Gastrocnemius medialis (tissue), 4 donors: Measurements from ENCODE around the gene ATP6V0E1. TPM values are rescaled to one million over a fixed set of nuclear protein-coding genes. Genes with fewer than 3 reads are reported as not detected.
"Not testable (repeated sequence)": the region's sequence is repeated elsewhere in the genome, so short reads cannot be mapped to it uniquely, and the experiment has no call there.

Experiments
- ATAC-seq, 2 donors: fragments of 150-250 bp; one replicate each; pipeline ENCODE4 v1.9.1; 2016
- DNase-seq, 2 donors: peaks; one replicate each; pipeline ENCODE4 v3.0.0-alpha.2; 2019
- H3K27ac ChIP-seq, 4 donors: fragments of 200-600 bp; sonication (generic); 1 replicate in 1 of 4; 2 replicates in 3 of 4; pipeline ENCODE4 v1.5.1; 2016 to 2018; ENCODE audit warnings: mild to moderate bottlenecking in 2 of 4, moderate library complexity in 1 of 4
- H3K27me3 ChIP-seq, 3 donors: fragments of 200-600 bp; sonication (generic) in 2 of 3; 1 replicate in 1 of 3; 2 replicates in 2 of 3; pipeline versions ENCODE4 v1.5.1 to v1.6.0; 2016 to 2019; ENCODE audit warnings: mild to moderate bottlenecking in 1 of 3, moderate library complexity in 1 of 3
- H3K36me3 ChIP-seq, 2 donors: fragments of 200-600 bp; sonication (generic) in 1 of 2; one replicate each; pipeline ENCODE4 v1.5.1; 2017 to 2018
- H3K4me1 ChIP-seq, 2 donors: fragments of 200-600 bp; sonication (generic) in 1 of 2; one replicate each; pipeline ENCODE4 v1.5.1; 2016 to 2017; ENCODE audit warnings: mild to moderate bottlenecking in 2 of 2
- H3K4me3 ChIP-seq, 4 donors: fragments of 200-600 bp; sonication (generic) in 3 of 4; 1 replicate in 1 of 4; 2 replicates in 3 of 4; pipeline ENCODE4 v1.5.1; 2016 to 2019; ENCODE audit warnings: mild to moderate bottlenecking in 2 of 4
- H3K9me3 ChIP-seq, 3 donors: fragments of 200-600 bp; sonication (generic) in 2 of 3; 1 replicate in 1 of 3; 2 replicates in 2 of 3; pipeline ENCODE4 v1.5.1; 2016 to 2019
- CTCF ChIP-seq, 5 experiments: fragments of 450-650 bp in 3 of 5; fragments of 200-600 bp in 2 of 5; sonication (generic) in 2 of 5; IDR thresholded peaks in 4 of 5; conservative IDR thresholded peaks in 1 of 5; 1 replicate in 4 of 5; 2 replicates in 1 of 5; pipeline ENCODE4 v1.5.1; 2016 to 2019; ENCODE audit warnings: antibody characterized with exemption in 5 of 5, mild to moderate bottlenecking in 3 of 5, moderate library complexity in 3 of 5
- POLR2A ChIP-seq, 2 donors: fragments of 450-650 bp; IDR thresholded peaks; one replicate each; pipeline ENCODE4 v1.6.1; 2017; ENCODE audit warnings: antibody characterized with exemption in 2 of 2, mild to moderate bottlenecking in 2 of 2, moderate library complexity in 2 of 2
- in situ Hi-C, 4 donors: fragments of 200-750 bp; cut with MboI; loops; one replicate each; pipeline versions ENCODE4 v1.15.0 to v1.8.0; 2017; ENCODE audit warnings: low sequenced_read_pairs in 4 of 4
- intact Hi-C: fragments of 100-400 bp; cut with DNase I; formaldehyde crosslinking; loops from one replicate; pipeline ENCODE4 v1.15.1; 2023; ENCODE audit warnings: low total_unique reads
- total RNA-seq, 4 donors: library from RNA; depleted of rRNA; stranded (reverse); fragments of >200 nt; gene quantifications; one replicate each; pipeline versions ENCODE4 v1.1.0 to v1.2.3, GENCODE V29; 2016

The ATP6V0E1 gene
- total RNA-seq, 4 donors from 2014 or later, result 101 to 183 (median 164) TPM

DNA sequence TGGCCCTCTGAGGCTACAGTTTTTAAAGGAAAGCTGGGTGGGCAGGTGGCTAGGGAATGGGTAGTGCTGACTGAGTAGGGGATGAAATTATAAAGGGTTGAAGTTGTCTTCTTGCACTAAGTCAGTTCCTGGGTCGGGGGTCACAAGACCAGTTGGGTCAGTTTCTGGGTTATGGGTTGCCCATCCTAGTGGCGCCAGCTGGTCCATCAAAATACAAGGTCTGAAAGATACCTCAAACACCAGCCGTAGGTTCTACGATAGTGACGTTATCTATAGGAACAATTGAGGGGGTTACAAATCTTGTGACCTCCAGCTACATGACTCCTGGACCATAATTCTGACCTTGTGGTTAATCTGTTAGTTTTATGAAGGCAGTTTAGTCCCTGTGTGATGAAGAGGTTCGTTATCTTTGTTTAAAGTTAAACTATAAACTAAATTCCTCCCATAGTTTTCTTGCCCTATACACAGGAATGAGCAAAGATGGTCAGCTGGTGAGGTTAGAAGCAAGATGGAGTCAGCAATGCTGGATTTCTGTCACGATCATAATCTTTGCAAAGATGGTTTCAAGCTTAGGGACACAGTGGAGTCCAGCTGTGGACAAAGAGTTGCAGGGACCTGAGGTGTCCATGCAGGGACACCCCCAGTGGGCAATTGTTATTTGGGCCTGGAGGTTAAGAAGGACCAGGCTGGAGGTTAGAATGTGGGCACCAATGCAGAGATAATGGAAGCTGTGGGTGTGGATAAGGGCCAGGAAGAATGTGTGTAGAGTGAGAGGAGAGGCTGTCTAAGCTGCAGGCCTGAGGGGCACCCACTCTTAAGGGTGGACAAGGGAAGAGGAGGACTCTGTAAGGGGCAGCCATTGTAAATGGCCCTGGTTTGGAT is 58.6 kb downstream of the ATP6V0E1 start:
- in situ Hi-C loops, result no loop called here

DNA sequence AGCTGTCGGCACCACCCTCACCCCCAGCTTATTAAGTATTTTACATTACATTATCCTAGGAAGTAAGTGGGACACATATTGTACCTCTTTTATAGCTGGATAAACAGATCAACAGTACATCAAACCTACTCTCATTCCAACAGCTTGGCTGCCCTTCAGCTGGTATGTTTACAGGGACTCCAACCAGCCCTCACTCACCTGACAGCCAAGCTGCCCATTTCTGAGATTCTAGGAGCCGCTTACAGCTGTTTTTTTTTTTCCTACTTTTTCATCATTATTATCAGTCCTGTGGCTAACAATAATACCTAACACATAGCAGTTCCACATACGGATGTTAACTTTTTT is 59.2 kb downstream of the ATP6V0E1 start:
- no peak for ATAC-seq
- intact Hi-C loops, result no loop called here
- no peaks in the 10 kb centered on the region for H3K4me1 ChIP-seq
- H3K27ac ChIP-seq, result no peak overlapping the region
- DNase-seq, result no peak
- no peaks in the 10 kb centered on the region for H3K27me3 ChIP-seq
- H3K36me3 ChIP-seq, result no peaks in the 10 kb centered on the region
- no peaks in the 10 kb centered on the region for H3K9me3 ChIP-seq
- no peak overlapping the region for H3K4me3 ChIP-seq
- no peak for TF ChIP-seq CTCF (IDR thresholded peaks at IDR 0.05 in 4 of 5, conservative IDR thresholded peaks at IDR 0.05 in 1 of 5)
- no peak for TF ChIP-seq POLR2A (IDR thresholded peaks at IDR 0.05)
- in situ Hi-C loops, result no loop called here

More for the DNA sequence above, 58.6 kb downstream of the ATP6V0E1 start:
- intact Hi-C loops, result no loop called here
- Histone ChIP-seq H3K4me1 (no peaks in the 10 kb centered on the region), H3K27ac (no peak overlapping the region), H3K27me3 (no peaks in the 10 kb centered on the region), H3K4me3 (no peak overlapping the region), H3K36me3 (no peaks in the 10 kb centered on the region), H3K9me3 (no peaks in the 10 kb centered on the region)
- no peak for TF ChIP-seq POLR2A (IDR thresholded peaks at IDR 0.05)
- TF ChIP-seq CTCF (IDR thresholded peaks at IDR 0.05 in 4 of 5, conservative IDR thresholded peaks at IDR 0.05 in 1 of 5), result no peak
- no peak for DNase-seq
- ATAC-seq, result no peak

DNA sequence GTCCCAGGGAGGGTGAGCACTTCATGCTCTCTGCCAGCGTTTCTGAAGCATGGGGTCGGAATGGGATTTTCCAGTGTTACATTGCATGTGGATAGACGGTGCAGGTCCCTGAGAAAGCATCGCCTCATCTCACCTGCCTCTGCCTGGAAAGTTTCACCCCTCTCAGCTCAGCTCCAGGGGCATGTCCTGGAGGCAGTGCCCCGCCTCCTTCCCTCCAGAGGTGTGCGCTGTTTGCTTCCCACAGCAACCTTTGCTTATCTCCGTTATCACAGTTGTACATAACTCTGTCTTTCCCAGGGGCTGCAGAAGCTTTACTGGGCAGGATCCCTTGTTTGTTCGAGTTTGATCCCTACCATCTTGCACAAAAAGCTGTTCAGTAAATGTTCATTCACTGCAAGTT is 61.9 kb downstream of the ATP6V0E1 start:
- no peaks in the 10 kb centered on the region for H3K36me3 ChIP-seq
- H3K27ac ChIP-seq, result no peak overlapping the region
- ATAC-seq (no peak), DNase-seq (no peak)
- H3K27me3 ChIP-seq, result peaks cover 0 to 7% (median 3%) of the 10 kb centered on the region in 3 donors
- TF ChIP-seq CTCF (IDR thresholded peaks at IDR 0.05 in 4 of 5, conservative IDR thresholded peaks at IDR 0.05 in 1 of 5) (no peak), POLR2A (IDR thresholded peaks at IDR 0.05) (no peak)
- intact Hi-C loops, result no loop called here
- H3K4me3 ChIP-seq, result no peak overlapping the region
- in situ Hi-C loops, result no loop called here
- H3K9me3 ChIP-seq, result no peaks in the 10 kb centered on the region
- no peaks in the 10 kb centered on the region for H3K4me1 ChIP-seq

DNA sequence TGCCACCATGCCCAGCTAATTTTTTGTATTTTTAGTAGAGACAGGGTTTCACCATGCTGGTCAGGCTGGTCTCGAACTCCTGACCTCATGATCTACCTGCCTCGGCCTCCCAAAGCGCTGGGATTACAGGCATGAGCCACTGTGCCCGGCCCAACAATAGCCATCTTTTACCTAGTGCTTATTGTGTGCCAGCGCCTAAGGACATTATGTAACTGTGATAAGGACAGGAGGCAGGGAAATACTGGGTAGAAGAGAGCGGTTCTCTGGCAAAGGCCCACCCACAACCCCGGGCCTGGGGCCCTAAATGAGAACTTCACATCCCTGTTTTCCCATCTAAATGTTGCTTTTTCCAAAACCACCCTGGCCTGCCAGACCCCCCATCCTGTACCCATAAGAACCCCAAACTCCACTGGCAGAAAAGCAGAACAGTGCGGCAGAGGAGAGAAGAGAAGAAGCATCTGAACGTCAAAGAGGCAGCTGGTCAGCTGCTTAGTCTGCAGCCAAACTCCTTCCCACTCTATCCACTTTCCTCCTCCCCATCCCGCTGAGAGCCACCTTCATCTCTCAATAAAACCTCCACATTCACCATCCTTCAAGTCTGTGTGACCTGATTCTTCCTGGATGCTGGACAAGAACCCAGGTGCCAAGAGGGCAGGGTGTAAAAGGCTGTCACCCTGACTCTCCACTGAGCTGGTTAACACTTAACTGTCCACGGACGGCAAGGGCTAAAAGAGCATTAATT is 63.7 kb downstream of the ATP6V0E1 start:
- H3K9me3 ChIP-seq, intact Hi-C loops, H3K4me1 ChIP-seq, in situ Hi-C loops, ATAC-seq, H3K27ac ChIP-seq, DNase-seq, H3K4me3 ChIP-seq, H3K36me3 ChIP-seq: not testable (repeated sequence)
- peaks cover 0 to 10% (median 3%) of the 10 kb centered on the region in 3 donors for H3K27me3 ChIP-seq

DNA sequence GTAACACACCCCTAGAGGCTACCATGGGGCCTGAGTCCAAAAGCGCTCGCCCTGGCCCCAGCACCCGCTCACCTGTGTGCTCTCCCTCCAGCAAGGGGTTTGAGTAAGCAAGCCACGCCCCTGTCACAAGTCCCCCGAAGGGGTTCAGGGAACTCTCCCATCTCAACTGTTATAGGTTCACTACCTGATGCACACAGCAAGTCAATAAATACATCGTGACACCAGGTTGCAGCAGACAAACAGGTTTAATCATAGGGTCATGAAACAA is 64.2 kb downstream of the ATP6V0E1 start:
- DNase-seq (no peak), ATAC-seq (no peak)

More for the DNA sequence above, 64.2 kb downstream of the ATP6V0E1 start:
- TF ChIP-seq CTCF (IDR thresholded peaks at IDR 0.05 in 4 of 5, conservative IDR thresholded peaks at IDR 0.05 in 1 of 5) (no peak), POLR2A (IDR thresholded peaks at IDR 0.05) (no peak)
- Histone ChIP-seq H3K27ac (no peak overlapping the region), H3K9me3 (no peaks in the 10 kb centered on the region), H3K27me3 (peaks cover 0 to 10% (median 3%) of the 10 kb centered on the region in 3 donors), H3K36me3 (no peaks in the 10 kb centered on the region), H3K4me3 (no peak overlapping the region), H3K4me1 (no peaks in the 10 kb centered on the region)
- intact Hi-C loops, result no loop called here
- in situ Hi-C loops, result no loop called here
